GM06990 (cell line): Measurements from ENCODE around the gene TIMP3.

Experiments used
- DNase-seq: peaks from one replicate; pipeline ENCODE4 v3.0.0-alpha.2; 2011; ENCODE audit not compliant: insufficient read length; ENCODE audit errors: extremely low read depth
- H3K27me3 ChIP-seq: replicated peaks from 2 replicates; pipeline ENCODE4 v1.6.0; 2011; ENCODE audit warnings: low read length; ENCODE audit not compliant: control insufficient read depth, insufficient read depth
- H3K36me3 ChIP-seq: 2 replicates; pipeline ENCODE4 v1.5.1; 2011; ENCODE audit warnings: low read length; ENCODE audit not compliant: control insufficient read depth, insufficient read depth
- H3K4me3 ChIP-seq: replicated peaks from 2 replicates; pipeline ENCODE4 v1.5.1; 2011; ENCODE audit warnings: low read depth, mild to moderate bottlenecking, control low read depth, low read length
- TF ChIP-seq, protein P1 (sequence below): IDR thresholded peaks from 2 replicates; pipeline ENCODE4 v1.5.1; 2011; ENCODE audit warnings: low read length, control low read depth, mild to moderate bottlenecking, inconsistent platforms; ENCODE audit not compliant: insufficient read depth, poor library complexity, severe bottlenecking

Gene TIMP3

GRCh38 chr22:32802237-32802765, 796 bp downstream of the TIMP3 start:
- TF ChIP-seq, protein P1, sequence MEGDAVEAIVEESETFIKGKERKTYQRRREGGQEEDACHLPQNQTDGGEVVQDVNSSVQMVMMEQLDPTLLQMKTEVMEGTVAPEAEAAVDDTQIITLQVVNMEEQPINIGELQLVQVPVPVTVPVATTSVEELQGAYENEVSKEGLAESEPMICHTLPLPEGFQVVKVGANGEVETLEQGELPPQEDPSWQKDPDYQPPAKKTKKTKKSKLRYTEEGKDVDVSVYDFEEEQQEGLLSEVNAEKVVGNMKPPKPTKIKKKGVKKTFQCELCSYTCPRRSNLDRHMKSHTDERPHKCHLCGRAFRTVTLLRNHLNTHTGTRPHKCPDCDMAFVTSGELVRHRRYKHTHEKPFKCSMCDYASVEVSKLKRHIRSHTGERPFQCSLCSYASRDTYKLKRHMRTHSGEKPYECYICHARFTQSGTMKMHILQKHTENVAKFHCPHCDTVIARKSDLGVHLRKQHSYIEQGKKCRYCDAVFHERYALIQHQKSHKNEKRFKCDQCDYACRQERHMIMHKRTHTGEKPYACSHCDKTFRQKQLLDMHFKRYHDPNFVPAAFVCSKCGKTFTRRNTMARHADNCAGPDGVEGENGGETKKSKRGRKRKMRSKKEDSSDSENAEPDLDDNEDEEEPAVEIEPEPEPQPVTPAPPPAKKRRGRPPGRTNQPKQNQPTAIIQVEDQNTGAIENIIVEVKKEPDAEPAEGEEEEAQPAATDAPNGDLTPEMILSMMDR, result no peak
- no peak overlapping the region for H3K4me3 ChIP-seq

GRCh38 chr22:32803020-32803737, 1.7 kb downstream of the TIMP3 start:
- no peak for DNase-seq
- no peak overlapping the region for H3K4me3 ChIP-seq
- H3K36me3 ChIP-seq, result no peaks in the 10 kb centered on the region
- TF ChIP-seq, protein P1, result no peak
- H3K27me3 ChIP-seq, result peaks cover 2% of the 10 kb centered on the region

More at GRCh38 chr22:32802237-32802765, 796 bp downstream of the TIMP3 start:
- no peak for DNase-seq
- H3K36me3 ChIP-seq, result no peaks in the 10 kb centered on the region
- peaks cover 2% of the 10 kb centered on the region for H3K27me3 ChIP-seq

DNA sequence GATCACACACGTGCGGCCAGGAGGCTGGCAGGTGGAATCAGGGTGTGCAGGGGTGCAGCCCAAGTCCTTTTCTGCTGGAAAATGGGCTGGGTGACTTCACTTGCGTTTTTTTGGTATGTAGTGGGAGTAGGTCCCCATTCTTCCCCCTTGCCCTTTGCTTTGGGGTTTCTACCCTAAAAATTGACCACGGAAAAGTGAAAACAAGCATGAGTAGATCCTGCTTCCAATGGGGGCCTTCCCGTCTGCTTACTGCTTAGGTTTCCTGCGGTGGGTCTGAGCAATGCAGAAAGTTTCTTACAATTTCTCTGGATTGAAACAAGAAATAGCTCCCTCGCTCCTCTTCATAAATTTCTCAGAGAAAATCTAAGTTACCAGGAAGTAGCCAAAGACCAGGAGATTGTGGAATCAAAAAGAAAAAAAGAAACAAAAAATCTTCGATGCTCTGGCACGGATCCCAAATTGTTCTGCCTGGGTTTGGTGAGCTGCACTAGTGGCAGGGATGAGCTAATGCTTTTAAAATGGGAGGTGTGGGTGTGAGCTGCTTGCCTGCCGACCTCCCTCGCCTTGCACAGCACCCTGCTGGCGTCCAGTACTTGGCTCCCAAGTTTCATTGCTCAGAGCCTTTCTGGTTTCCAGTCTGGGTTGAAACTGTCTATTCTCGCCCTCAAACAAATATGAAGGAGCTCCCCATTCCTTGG, 2.4 kb downstream of the TIMP3 start:
- H3K27me3 ChIP-seq, result peaks cover 2% of the 10 kb centered on the region
- TF ChIP-seq, protein P1, result no peak
- no peak for DNase-seq
- H3K4me3 ChIP-seq, result no peak overlapping the region
- no peaks in the 10 kb centered on the region for H3K36me3 ChIP-seq

DNA sequence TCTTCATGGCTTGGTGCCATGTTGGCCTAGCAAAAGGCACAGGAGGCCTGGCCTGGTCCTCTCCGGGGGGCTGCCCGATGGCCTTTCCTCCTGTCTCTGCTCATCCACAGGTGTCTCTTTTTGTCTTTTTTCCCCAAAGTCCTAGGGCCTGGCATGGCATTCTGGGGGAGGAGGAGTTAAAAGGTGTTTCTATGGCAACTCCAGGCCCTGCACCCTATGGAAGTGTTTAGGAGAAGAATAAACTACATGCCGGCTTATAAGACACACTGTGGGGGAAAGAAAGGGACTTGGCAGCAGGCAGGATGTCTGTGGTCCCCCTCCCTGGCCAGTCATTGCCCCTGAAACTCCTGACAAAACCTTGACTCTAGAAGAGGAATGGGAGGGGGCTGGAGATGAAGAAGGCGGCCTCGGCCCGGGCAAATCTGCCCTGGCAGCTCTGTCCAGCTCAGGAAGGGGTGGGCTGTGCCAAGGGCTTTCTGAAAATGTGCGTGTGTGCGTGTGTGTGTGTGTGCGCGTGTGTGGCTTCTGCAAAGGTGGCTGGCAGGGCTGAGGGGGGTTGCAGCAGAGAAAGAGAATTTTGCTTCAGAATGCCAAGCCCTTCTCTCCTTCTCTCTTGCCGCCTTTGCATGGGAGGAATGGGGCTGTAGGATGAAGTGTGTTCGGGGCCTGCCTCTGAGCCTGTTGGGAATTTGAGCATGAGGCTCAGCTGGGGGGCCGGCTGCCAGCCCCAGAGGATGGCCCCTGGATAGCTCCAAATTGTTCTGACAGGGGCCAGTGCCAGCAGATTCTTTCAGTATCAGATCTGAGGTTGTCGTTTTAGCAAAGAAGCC, 3.2 kb downstream of the TIMP3 start:
- DNase-seq, result no peak

GRCh38 chr22:32805361-32805881, 3.9 kb downstream of the TIMP3 start:
- TF ChIP-seq, protein P1, result no peak
- Histone ChIP-seq H3K4me3 (no peak overlapping the region), H3K27me3 (peaks cover 2% of the 10 kb centered on the region), H3K36me3 (no peaks in the 10 kb centered on the region)
- no peak for DNase-seq

More for the DNA sequence above, 3.2 kb downstream of the TIMP3 start:
- TF ChIP-seq, protein P1, result no peak
- H3K36me3 ChIP-seq, result no peaks in the 10 kb centered on the region
- peaks cover 2% of the 10 kb centered on the region for H3K27me3 ChIP-seq
- no peak overlapping the region for H3K4me3 ChIP-seq
